HepG2 (cell line): Measurements from ENCODE around the gene ESR1. TPM values are rescaled to one million over a fixed set of nuclear protein-coding genes. Genes with fewer than 3 reads are reported as not detected.
A peak's percentile ranks its signal among the peaks of the same experiment; 100 is the strongest.

Source experiments
- ATAC-seq: fragments of 200-7000 bp; cut with Tn5 transposase; 3 replicates; pipeline ENCODE4 v1.9.1; 2020; ENCODE audit warnings: mild to moderate bottlenecking, moderate library complexity
- BruUV-seq: library from RNA; stranded (reverse); fragments of 400-500 nt; replicated peaks from 2 replicates; lab custom pipeline; 2021; lab: Mats Ljungman, UMichigan
- CTCF ChIA-PET: fragments of 300-600 bp; formaldehyde crosslinking; extraction: SDS; loops from one replicate; lab custom pipeline; 2021; ENCODE audit warnings: low total read pairs, inconsistent platforms, low intra/inter-chr PET ratio; lab: Yijun Ruan, JAX
- POLR2A ChIA-PET: fragments of 350-600 bp; sonication (Branson Sonifier 250); formaldehyde crosslinking; loops from one replicate; lab custom pipeline; 2020; ENCODE audit warnings: antibody characterized with exemption, inconsistent platforms; lab: Yijun Ruan, JAX
- DNase-seq: peaks from one replicate; pipeline ENCODE4 v3.0.0-alpha.2; 2015; ENCODE audit warnings: low spot score
- FAIRE-seq: peaks from 3 replicates; lab custom pipeline; 2011; peaks lifted over from hg19 to GRCh38; lab: Jason Lieb, UNC
- H2AFZ ChIP-seq: one replicate; pipeline ENCODE4 v1.6.1; 2011; ENCODE audit warnings: low read length, inconsistent platforms
- H3K27ac ChIP-seq: fragments of 300-600 bp; 3 replicates; pipeline ENCODE4 v1.8.0; 2011; ENCODE audit warnings: mixed run types, mild to moderate bottlenecking, mixed read lengths, low read length, inconsistent platforms; ENCODE audit not compliant: insufficient read depth; ENCODE audit errors: extremely low read length
- H3K27me3 ChIP-seq, 2 experiments: fragments of 200-600 bp in 1 of 2; 2 replicates in 1 of 2; 3 replicates in 1 of 2; pipeline versions ENCODE4 v1.6.0 to v1.8.0; 2011; ENCODE audit warnings: low read length in 2 of 2, mild to moderate bottlenecking in 2 of 2, moderate library complexity in 2 of 2, inconsistent platforms in 1 of 2; ENCODE audit not compliant: insufficient read depth in 2 of 2, control insufficient read depth in 1 of 2
- H3K36me3 ChIP-seq, 2 experiments: fragments of 200-600 bp in 1 of 2; replicated peaks in 1 of 2; 2 replicates in 1 of 2; 3 replicates in 1 of 2; pipeline versions ENCODE4 v1.5.1 to v1.8.0; 2011; ENCODE audit warnings: low read length in 2 of 2, inconsistent platforms in 1 of 2; ENCODE audit not compliant: insufficient read depth in 2 of 2, control insufficient read depth in 1 of 2
- H3K4me1 ChIP-seq: 2 replicates; pipeline ENCODE4 v1.5.1; 2012; ENCODE audit warnings: low read length, inconsistent platforms; ENCODE audit not compliant: insufficient read depth
- H3K4me2 ChIP-seq: 2 replicates; pipeline ENCODE4 v1.6.0; 2011; ENCODE audit warnings: low read depth, low read length, inconsistent platforms
- H3K4me3 ChIP-seq, 3 experiments: fragments of 200-600 bp in 1 of 3; sonication (generic), shearing (Covaris generic) in 1 of 3; replicated peaks in 1 of 3; 2 replicates each; pipeline ENCODE4 v1.5.1; 2011 to 2016; ENCODE audit warnings: low read length in 3 of 3, inconsistent platforms in 2 of 3, low read depth in 2 of 3, mild to moderate bottlenecking in 2 of 3, control low read depth in 1 of 3, mixed read lengths in 1 of 3; ENCODE audit not compliant: insufficient read depth in 1 of 3
- H3K79me2 ChIP-seq: one replicate; pipeline ENCODE4 v1.6.1; 2011; ENCODE audit warnings: low read length, inconsistent platforms; ENCODE audit not compliant: insufficient read depth
- H3K9ac ChIP-seq: 2 replicates; pipeline ENCODE4 v1.6.0; 2011; ENCODE audit warnings: mild to moderate bottlenecking, low read depth, low read length, inconsistent platforms; ENCODE audit not compliant: insufficient read depth
- H3K9me3 ChIP-seq: 2 replicates; pipeline ENCODE4 v1.5.1; 2012; ENCODE audit warnings: mild to moderate bottlenecking, low read length
- H4K20me1 ChIP-seq: 2 replicates; pipeline ENCODE4 v1.6.0; 2011; ENCODE audit warnings: inconsistent platforms, mild to moderate bottlenecking, low read length, moderate library complexity; ENCODE audit not compliant: insufficient read depth
- ARID2 ChIP-seq: sonication (generic); formaldehyde crosslinking; IDR thresholded peaks from 2 replicates; pipeline ENCODE4 v1.8.1; 2022; ENCODE audit warnings: mild to moderate bottlenecking, missing genetic modification reagents, borderline replicate concordance
- E2F2 ChIP-seq: sonication (generic); formaldehyde crosslinking; IDR thresholded peaks from 2 replicates; pipeline ENCODE4 v1.4.0; 2020; ENCODE audit warnings: missing genetic modification reagents, borderline replicate concordance
- ETV5 ChIP-seq: IDR thresholded peaks from 2 replicates; pipeline ENCODE4 v1.6.1; 2018; ENCODE audit warnings: missing biosample characterization, missing genetic modification reagents, inconsistent platforms, borderline replicate concordance
- FOSL2 ChIP-seq: sonication (generic); formaldehyde crosslinking; IDR thresholded peaks from 2 replicates; pipeline ENCODE4 v1.4.0; 2020; ENCODE audit warnings: missing genetic modification reagents
- FOXP4 ChIP-seq: sonication (generic); formaldehyde crosslinking; IDR thresholded peaks from 2 replicates; pipeline ENCODE4 v1.4.0; 2020; ENCODE audit warnings: missing genetic modification reagents
- NR2F6 ChIP-seq, 2 experiments: IDR thresholded peaks; 2 replicates each; pipeline ENCODE4 v1.6.1; 2016; ENCODE audit warnings: antibody characterized with exemption in 1 of 2, mild to moderate bottlenecking in 1 of 2
- SMARCC2 ChIP-seq: fragments of 450-650 bp; IDR thresholded peaks from 2 replicates; pipeline ENCODE4 v1.6.1; 2017; ENCODE audit warnings: antibody characterized with exemption, mild to moderate bottlenecking
- TBX2 ChIP-seq: sonication (generic); formaldehyde crosslinking; IDR thresholded peaks from 2 replicates; pipeline ENCODE4 v1.5.0; 2020; ENCODE audit warnings: missing genetic modification reagents, mild to moderate bottlenecking, borderline replicate concordance
- ZBTB37 ChIP-seq: sonication (generic); formaldehyde crosslinking; IDR thresholded peaks from 2 replicates; pipeline ENCODE4 v1.4.0; 2020; ENCODE audit warnings: mild to moderate bottlenecking, missing genetic modification reagents
- ZBTB38 ChIP-seq: sonication (generic); formaldehyde crosslinking; IDR thresholded peaks from 2 replicates; pipeline ENCODE4 v1.5.1; 2020; ENCODE audit warnings: mild to moderate bottlenecking, missing genetic modification reagents
- ZMYM2 ChIP-seq: sonication (generic); formaldehyde crosslinking; IDR thresholded peaks from 2 replicates; pipeline ENCODE4 v1.8.0; 2022; ENCODE audit warnings: mild to moderate bottlenecking, missing genetic modification reagents
- ZNF468 ChIP-seq: sonication (generic); formaldehyde crosslinking; IDR thresholded peaks from 2 replicates; pipeline ENCODE4 v1.8.0; 2022; ENCODE audit warnings: mild to moderate bottlenecking, moderate library complexity, missing genetic modification reagents
- WGBS: methylation state at CpG from one replicate; pipeline ENCODE4 v1.1.6; 2017; ENCODE audit warnings: low lambda C conversion rate; 5-methylcytosine and 5-hydroxymethylcytosine counted together
- in situ Hi-C: cut with HindIII; loops from 2 replicates; pipeline ENCODE4 v1.10.0; 2017; ENCODE audit warnings: low pct_unique_long_range_greater_than_20kb; ENCODE audit not compliant: extremely low pct_ligation_motif_present
- intact Hi-C: fragments of 100-400 bp; cut with micrococcal nuclease; formaldehyde crosslinking; loops from one replicate; pipeline ENCODE4 v1.10.0; 2022; ENCODE audit not compliant: unreplicated experiment
- polyA plus RNA-seq, 8 experiments: library from polyadenylated mRNA; depleted of rRNA in 3 of 8; stranded (reverse) in 7 of 8; unstranded in 1 of 8; fragments of >200 nt; fragmentation: Illumina TruSeq in 4 of 8; extraction: Trizol in 4 of 8; gene quantifications; 2 replicates each; pipeline versions ENCODE4 v1.2.1 to v1.2.3, GENCODE V29; 2011 to 2016; ENCODE audit warnings: low read depth in 4 of 8, missing spikeins in 1 of 8, mixed read lengths in 1 of 8; ENCODE audit not compliant: insufficient read depth in 1 of 8
- total RNA-seq, 5 experiments: library from RNA; depleted of rRNA; stranded (reverse); fragments of >200 nt; fragmentation: Illumina TruSeq; extraction: Trizol; gene quantifications; 2 replicates each; pipeline ENCODE4 v1.2.3, GENCODE V29; 2016; ENCODE audit warnings: low read depth in 1 of 5
- TF ChIP-seq, protein P1 (sequence below): sonication (generic); formaldehyde crosslinking; IDR thresholded peaks from 2 replicates; pipeline ENCODE4 v1.5.1; 2020; ENCODE audit warnings: missing genetic modification reagents, mild to moderate bottlenecking, borderline replicate concordance

Gene ESR1
- total and polyA plus RNA-seq, 2 of the 13 experiments (the other 11 are each of a cell fraction or from before 2014, with no cell fraction given) = not detected

- TF ChIP-seq E2F2 (no peak), ARID2 (CRISPR knock-in tag) (no peak)
Observed at GRCh38 chr6:152170313-152170701, 362.8 kb downstream of the ESR1 start (continued).

GRCh38 chr6:152170702-152171667 is 363.5 kb downstream of the ESR1 start:
- in situ Hi-C loops (no loop called here), intact Hi-C loops (loop anchor here (1.0 kb wide), 1 partner anchor 35 kb away; no protein-coding TSS in a partner anchor)
- no peaks in the 10 kb centered on the region for H3K36me3 ChIP-seq
- FAIRE-seq (peak; percentile 97), ATAC-seq (peak; percentile 99), DNase-seq (peak; percentile 94)
- no peaks in the 10 kb centered on the region for H4K20me1 ChIP-seq
- H3K4me1 ChIP-seq = peaks cover 24% of the 10 kb centered on the region
- H3K4me3 ChIP-seq = peak overlapping the region; percentile 46 to 57 (median 49)
- POLR2A ChIA-PET = interaction anchor here (1.1 to 1.6 kb wide), 4 partner anchors 9 to 37 kb away, joined by 3 to 5 read pairs (median 4); no protein-coding TSS in a partner anchor
- H3K27ac ChIP-seq = peak overlapping the region; percentile 86
- no peaks in the 10 kb centered on the region for H3K9me3 ChIP-seq
- WGBS = 37% methylated on average over 13 of the region's 13 CpGs
- peak overlapping the region; percentile 68 for H2AFZ ChIP-seq
- no peaks in the 10 kb centered on the region for H3K79me2 ChIP-seq
- TSS peak; percentile 64 for BruUV-seq
- H3K27me3 ChIP-seq = no peaks in the 10 kb centered on the region
- CTCF ChIA-PET = no interaction called here
- peak overlapping the region; percentile 63 for H3K9ac ChIP-seq
- H3K4me2 ChIP-seq = peak overlapping the region; percentile 75
- 0 out of 2 replicates have a peak, but pooled peaks have one; percentile 20 for TF ChIP-seq ZBTB38 (CRISPR knock-in tag)
- TF ChIP-seq FOSL2 (CRISPR knock-in tag) = peak; percentile 92
- TF ChIP-seq ZMYM2 = peak; percentile 57
- TF ChIP-seq FOXP4 (CRISPR knock-in tag) = peak; percentile 74
- TF ChIP-seq, protein P1, sequence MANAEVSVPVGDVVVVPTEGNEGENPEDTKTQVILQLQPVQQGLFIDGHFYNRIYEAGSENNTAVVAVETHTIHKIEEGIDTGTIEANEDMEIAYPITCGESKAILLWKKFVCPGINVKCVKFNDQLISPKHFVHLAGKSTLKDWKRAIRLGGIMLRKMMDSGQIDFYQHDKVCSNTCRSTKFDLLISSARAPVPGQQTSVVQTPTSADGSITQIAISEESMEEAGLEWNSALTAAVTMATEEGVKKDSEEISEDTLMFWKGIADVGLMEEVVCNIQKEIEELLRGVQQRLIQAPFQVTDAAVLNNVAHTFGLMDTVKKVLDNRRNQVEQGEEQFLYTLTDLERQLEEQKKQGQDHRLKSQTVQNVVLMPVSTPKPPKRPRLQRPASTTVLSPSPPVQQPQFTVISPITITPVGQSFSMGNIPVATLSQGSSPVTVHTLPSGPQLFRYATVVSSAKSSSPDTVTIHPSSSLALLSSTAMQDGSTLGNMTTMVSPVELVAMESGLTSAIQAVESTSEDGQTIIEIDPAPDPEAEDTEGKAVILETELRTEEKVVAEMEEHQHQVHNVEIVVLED (CRISPR knock-in tag) = 0 out of 2 replicates have a peak, but pooled peaks have one; percentile 36
- TF ChIP-seq TBX2 (CRISPR knock-in tag) = peak; percentile 77; the same call in 1 of the 2 replicates
- TF ChIP-seq SMARCC2 = no peak
- TF ChIP-seq ZNF468 (CRISPR knock-in tag) = no peak
- no peak for TF ChIP-seq ZBTB37 (CRISPR knock-in tag)
- TF ChIP-seq ETV5 (CRISPR knock-in tag) = peak; percentile 20; the same call in 1 of the 2 replicates
- TF ChIP-seq NR2F6 (IDR thresholded peaks at IDR 0.05) = no peak; the same call in 1 of the 2 replicates
- peak; percentile 62; the same call in 1 of the 2 replicates for TF ChIP-seq NR2F6 (CRISPR knock-in tag; IDR thresholded peaks at IDR 0.05)
